PFSK-1 (cell line): ENCODE results near the gene XYLT1.

Source experiments
- POLR2AphosphoS5 ChIP-seq: IDR thresholded peaks from 2 replicates; pipeline ENCODE4 v1.6.1; 2012; ENCODE audit warnings: low read depth, mild to moderate bottlenecking, control low read depth, low read length, moderate library complexity
- SIN3A ChIP-seq: IDR thresholded peaks from 2 replicates; pipeline ENCODE4 v1.6.1; 2012; ENCODE audit warnings: mild to moderate bottlenecking, low read length, moderate library complexity, borderline replicate concordance; ENCODE audit not compliant: insufficient read depth
- TF ChIP-seq, protein P1 (sequence below), 2 experiments: IDR thresholded peaks; 2 replicates each; pipeline versions ENCODE4 v1.6.1 to v1.8.0; 2011 to 2012; ENCODE audit warnings: low read depth in 2 of 2, low read length in 2 of 2, control low read depth in 1 of 2, inconsistent platforms in 1 of 2, mild to moderate bottlenecking in 1 of 2, moderate library complexity in 1 of 2; ENCODE audit not compliant: insufficient read depth in 1 of 2

DNA sequence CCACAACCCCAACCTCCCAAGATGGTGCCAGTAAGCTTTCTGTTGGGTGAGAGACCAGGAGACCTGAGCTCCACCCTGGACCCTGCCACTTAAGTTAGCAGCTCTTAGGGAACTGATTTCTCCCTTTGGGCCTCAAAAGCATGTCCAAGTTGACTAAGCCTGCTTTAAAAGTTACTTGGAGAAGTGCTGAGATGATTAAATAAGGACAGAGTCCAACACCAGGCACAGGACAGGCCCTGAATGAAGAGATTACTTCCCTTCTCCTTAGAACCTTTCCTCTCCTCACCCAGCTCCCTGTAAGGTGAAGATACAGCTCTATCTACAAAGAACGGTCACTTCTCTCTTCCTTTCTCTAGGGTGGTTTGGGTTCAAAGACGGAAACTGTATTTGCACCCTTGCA lies 162.6 kb downstream of the XYLT1 start:
- TF ChIP-seq SIN3A (no peak), POLR2AphosphoS5 (no peak)
- TF ChIP-seq, protein P1, sequence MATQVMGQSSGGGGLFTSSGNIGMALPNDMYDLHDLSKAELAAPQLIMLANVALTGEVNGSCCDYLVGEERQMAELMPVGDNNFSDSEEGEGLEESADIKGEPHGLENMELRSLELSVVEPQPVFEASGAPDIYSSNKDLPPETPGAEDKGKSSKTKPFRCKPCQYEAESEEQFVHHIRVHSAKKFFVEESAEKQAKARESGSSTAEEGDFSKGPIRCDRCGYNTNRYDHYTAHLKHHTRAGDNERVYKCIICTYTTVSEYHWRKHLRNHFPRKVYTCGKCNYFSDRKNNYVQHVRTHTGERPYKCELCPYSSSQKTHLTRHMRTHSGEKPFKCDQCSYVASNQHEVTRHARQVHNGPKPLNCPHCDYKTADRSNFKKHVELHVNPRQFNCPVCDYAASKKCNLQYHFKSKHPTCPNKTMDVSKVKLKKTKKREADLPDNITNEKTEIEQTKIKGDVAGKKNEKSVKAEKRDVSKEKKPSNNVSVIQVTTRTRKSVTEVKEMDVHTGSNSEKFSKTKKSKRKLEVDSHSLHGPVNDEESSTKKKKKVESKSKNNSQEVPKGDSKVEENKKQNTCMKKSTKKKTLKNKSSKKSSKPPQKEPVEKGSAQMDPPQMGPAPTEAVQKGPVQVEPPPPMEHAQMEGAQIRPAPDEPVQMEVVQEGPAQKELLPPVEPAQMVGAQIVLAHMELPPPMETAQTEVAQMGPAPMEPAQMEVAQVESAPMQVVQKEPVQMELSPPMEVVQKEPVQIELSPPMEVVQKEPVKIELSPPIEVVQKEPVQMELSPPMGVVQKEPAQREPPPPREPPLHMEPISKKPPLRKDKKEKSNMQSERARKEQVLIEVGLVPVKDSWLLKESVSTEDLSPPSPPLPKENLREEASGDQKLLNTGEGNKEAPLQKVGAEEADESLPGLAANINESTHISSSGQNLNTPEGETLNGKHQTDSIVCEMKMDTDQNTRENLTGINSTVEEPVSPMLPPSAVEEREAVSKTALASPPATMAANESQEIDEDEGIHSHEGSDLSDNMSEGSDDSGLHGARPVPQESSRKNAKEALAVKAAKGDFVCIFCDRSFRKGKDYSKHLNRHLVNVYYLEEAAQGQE (IDR thresholded peaks at IDR 0.05; ENCODE audit: insufficient read depth in 1 of 2, low read depth in 2 of 2, low read length in 2 of 2), result no peak
